ENCODE measurements around the gene TROAP.

TROAP gene

GRCh38 chr12:49334681-49335080 lies 11.6 kb downstream of the TROAP start:
- TF ChIP-seq GATA3 (IDR thresholded peaks at IDR 0.05; ENCODE audit: low read depth, low read length), result no peak
- TF ChIP-seq GATA2 (IDR thresholded peaks at IDR 0.05; ENCODE audit: low read depth, low read length), result no peak

- TF ChIP-seq GATA2 (IDR thresholded peaks at IDR 0.05; ENCODE audit: low read depth, low read length) (no peak), GATA3 (IDR thresholded peaks at IDR 0.05; ENCODE audit: low read depth, low read length) (no peak)
Measured at GRCh38 chr12:49335118-49335954, 12.3 kb downstream of the TROAP start.

- TF ChIP-seq GATA3 (IDR thresholded peaks at IDR 0.05; ENCODE audit: low read depth, low read length) (no peak), GATA2 (IDR thresholded peaks at IDR 0.05; ENCODE audit: low read depth, low read length) (no peak)
Measured at GRCh38 chr12:49335955-49336644, 13.0 kb downstream of the TROAP start.

GRCh38 chr12:49336645-49337584 lies 13.9 kb downstream of the TROAP start, which contains the start of gene C1QL4:
Gene C1QL4, minus strand, starts transcription at chr12:49337188. Its CDS starts 711 bp downstream, at chr12:49336477.
- TF ChIP-seq GATA3 (IDR thresholded peaks at IDR 0.05; ENCODE audit: low read depth, low read length) (no peak), GATA2 (IDR thresholded peaks at IDR 0.05; ENCODE audit: low read depth, low read length) (no peak)

GRCh38 chr12:49338830-49339463 lies 15.9 kb downstream of the TROAP start:
- TF ChIP-seq GATA2 (IDR thresholded peaks at IDR 0.05; ENCODE audit: low read depth, low read length) (no peak), GATA3 (IDR thresholded peaks at IDR 0.05; ENCODE audit: low read depth, low read length) (no peak)

GRCh38 chr12:49339464-49339861 lies 16.4 kb downstream of the TROAP start:
- no peak for TF ChIP-seq GATA3 (IDR thresholded peaks at IDR 0.05; ENCODE audit: low read depth, low read length)
- TF ChIP-seq GATA2 (IDR thresholded peaks at IDR 0.05; ENCODE audit: low read depth, low read length), result no peak

- TF ChIP-seq GATA2 (IDR thresholded peaks at IDR 0.05; ENCODE audit: low read depth, low read length) (no peak), GATA3 (IDR thresholded peaks at IDR 0.05; ENCODE audit: low read depth, low read length) (no peak)
Measured at GRCh38 chr12:49340095-49340870, 17.2 kb downstream of the TROAP start.

GRCh38 chr12:49340971-49341776 lies 18.1 kb downstream of the TROAP start:
- TF ChIP-seq GATA3 (IDR thresholded peaks at IDR 0.05; ENCODE audit: low read depth, low read length) (no peak), GATA2 (IDR thresholded peaks at IDR 0.05; ENCODE audit: low read depth, low read length) (no peak)

- TF ChIP-seq GATA2 (IDR thresholded peaks at IDR 0.05; ENCODE audit: low read depth, low read length) (no peak), GATA3 (IDR thresholded peaks at IDR 0.05; ENCODE audit: low read depth, low read length) (no peak)
Measured at GRCh38 chr12:49341777-49342065, 18.7 kb downstream of the TROAP start.

- no peak for TF ChIP-seq GATA2 (IDR thresholded peaks at IDR 0.05; ENCODE audit: low read depth, low read length)
- no peak for TF ChIP-seq GATA3 (IDR thresholded peaks at IDR 0.05; ENCODE audit: low read depth, low read length)
Measured at GRCh38 chr12:49342066-49342913, 19.2 kb downstream of the TROAP start.
